GM19193 (cell line): ENCODE results near the gene ST6GAL1.

Experiments
- POLR2A ChIP-seq: IDR thresholded peaks from 4 replicates; pipeline ENCODE4 v1.6.1; 2011; ENCODE audit not compliant: insufficient read depth, insufficient read length; ENCODE audit errors: extremely low read depth

The ST6GAL1 gene

DNA sequence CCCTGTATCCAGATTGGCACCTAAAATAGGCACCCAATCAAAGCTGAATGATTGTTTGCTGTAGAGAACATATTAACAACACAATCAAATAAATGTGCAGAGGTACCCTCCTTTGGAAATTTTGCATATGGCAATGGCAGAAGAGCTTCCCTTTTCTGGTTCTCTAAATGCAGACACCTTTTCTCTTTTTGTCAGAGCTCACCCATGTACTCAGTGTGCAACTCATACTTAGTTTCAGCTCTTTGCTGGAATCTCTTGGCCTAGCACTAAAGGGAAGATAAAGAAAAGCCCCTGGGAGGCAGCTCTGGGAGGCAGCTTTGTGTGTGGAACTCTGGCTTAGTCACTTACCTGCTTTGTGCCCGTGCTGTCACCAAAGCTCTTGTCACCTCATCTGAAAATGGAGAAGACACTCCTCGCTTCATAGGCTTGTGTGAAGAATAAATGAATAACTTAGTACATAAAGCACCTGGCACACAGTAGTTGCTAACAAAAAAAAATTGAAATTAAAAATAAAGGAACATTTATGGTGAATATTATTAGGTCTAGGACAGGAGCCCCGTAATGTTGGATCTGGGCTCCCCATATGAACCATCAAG, 28.8 kb downstream of the ST6GAL1 start:
- no peak for TF ChIP-seq POLR2A

DNA sequence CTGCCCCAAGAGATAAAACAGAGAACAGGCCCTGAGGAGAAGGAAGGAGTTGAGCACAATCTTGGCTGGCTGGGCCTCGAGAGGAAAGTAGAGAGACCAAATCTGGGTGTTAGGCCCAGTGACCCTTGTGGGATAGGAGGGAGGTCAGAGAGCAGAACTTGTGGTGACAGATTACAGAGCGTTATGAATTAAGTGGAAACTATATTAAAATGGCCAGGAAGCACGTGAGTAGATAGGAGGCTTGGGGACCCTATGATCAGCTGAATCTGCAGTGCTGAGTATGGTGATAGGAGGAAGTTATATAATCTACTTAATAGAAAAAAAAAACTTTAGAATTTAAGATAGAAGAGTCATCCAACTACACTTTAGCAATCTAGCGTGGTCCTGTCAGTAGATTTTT, 30.0 kb downstream of the ST6GAL1 start:
- TF ChIP-seq POLR2A: no peak

DNA sequence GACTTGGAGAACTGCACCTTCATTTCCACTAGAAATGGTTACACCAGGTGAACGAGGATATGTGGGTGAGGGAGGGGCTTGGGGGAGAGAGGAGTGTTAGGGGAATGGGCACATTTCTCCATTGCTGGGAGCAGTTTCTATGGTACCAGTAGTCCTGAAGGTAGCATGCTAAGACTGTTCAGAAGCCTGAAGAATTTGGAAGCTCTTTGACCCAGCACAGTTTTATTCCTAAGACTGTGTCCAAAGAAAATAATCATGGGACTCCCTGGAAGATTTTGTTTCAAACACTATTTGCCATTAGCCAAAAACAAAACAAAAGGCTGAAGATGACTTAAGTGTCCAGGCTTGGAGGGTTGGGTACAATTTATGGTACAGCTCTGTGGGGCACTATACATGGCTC, 32.1 kb downstream of the ST6GAL1 start:
- TF ChIP-seq POLR2A: no peak

DNA sequence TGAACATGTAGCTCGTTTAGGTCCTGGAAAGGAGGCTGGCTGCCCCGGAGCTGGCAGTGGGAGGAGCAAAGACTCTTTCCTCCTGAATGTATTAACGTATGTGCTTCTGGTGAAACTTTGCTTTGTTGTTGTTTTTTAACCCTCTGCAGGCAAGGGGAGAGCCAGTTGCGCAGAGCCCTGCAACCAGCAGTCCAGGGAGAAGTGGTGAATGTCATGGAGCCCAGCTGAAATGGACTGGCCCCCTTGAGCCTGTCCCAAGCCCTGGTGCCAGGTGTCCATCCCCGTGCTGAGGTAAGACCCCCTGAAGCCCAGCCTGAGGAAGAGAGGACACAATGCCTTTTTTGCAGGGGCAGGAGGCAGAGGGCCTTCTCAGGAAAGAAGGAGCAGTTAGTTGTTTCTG, 33.3 kb downstream of the ST6GAL1 start:
- no peak for TF ChIP-seq POLR2A

DNA sequence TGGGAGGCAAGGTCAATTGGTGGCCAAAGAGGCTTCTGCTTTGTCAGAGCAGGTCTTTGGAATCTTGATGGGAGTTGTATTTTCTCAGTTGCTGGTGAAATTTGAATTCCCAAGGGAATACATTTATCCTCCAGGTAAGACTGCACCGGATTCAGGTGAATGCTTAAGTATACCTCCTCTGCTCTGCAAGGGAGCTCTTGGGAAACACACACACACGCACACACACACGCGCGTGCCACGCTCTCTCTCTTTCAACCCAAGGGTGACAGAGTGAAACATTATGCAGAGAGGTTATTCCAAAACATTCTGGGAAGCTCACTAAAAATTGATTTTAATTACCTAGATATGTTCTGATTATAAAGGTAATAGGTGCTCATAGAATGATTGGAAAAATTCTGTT, 33.7 kb downstream of the ST6GAL1 start:
- no peak for TF ChIP-seq POLR2A

DNA sequence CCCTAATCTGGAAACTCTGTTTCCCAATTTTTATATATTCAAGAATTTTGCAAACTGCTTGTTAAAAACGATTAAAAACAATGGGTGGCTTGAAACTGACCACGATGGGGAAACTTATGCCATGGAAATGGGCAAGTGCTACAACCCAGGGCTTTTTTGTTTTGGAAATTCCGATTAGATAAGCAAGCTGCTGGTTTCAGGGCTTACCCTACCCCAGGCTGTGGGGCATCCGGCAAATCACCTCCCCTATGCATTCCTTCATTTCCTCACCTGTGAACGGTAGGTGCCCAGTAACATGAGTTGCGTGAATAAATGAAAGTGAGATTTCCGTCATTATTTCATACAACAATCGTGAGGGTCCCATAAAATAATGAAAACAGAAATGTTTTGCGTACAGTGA, 34.3 kb downstream of the ST6GAL1 start:
- TF ChIP-seq POLR2A: no peak

DNA sequence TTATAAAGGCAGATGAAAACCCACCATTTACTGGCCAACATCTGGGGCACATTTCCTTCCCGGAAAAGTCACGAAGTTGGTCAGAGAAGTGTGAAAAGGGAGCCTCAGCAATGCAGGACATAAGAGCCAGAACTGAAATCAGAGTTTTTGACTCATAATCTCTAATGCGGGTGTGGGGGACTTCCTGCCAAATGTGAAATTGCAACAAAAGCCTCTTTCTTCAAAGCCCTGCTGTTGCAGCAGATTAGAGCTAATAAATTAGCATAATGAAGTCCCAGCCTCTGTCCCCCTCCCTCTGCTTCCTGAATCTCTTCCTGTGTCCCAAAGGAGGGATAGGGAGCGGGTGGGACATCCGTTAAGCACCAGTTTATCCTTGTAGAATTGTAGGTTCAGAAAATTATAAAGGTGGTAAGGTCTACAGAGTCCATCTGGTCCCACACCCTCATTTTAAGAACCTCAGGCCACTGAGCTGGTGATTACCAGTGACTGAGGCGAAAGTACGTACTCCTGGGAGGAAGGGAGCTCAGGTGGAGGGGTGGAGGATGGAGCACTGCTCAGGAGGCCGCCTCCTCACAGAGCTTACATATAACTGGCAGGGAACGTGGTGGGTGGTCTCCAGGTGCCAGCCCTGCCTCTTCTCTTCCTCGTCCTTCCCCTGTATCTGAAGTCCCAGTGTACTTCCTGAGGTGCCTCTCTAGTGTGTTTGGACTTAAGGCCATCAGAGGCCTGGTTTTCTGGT, 35.0 kb downstream of the ST6GAL1 start:
- no peak for TF ChIP-seq POLR2A

DNA sequence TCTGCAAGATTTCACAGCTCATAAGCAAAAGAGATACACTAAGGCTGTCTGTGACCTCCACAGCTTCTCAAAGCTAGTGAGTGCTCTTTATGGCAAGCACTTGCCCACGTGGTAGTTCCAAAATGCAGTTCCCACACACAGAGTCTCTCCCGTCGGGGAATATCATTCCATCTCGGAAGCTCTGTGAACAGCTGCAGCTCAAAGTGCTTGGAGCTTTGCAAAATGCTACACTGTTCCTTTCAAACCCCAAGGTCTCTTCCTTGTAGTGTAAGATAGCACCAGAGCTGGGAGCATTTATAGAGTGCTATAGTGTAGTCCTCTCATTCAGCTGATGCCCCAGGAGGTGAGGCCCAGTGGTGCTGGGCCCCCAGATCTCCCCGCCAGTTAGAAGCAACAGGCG, 36.1 kb downstream of the ST6GAL1 start:
- TF ChIP-seq POLR2A: no peak

DNA sequence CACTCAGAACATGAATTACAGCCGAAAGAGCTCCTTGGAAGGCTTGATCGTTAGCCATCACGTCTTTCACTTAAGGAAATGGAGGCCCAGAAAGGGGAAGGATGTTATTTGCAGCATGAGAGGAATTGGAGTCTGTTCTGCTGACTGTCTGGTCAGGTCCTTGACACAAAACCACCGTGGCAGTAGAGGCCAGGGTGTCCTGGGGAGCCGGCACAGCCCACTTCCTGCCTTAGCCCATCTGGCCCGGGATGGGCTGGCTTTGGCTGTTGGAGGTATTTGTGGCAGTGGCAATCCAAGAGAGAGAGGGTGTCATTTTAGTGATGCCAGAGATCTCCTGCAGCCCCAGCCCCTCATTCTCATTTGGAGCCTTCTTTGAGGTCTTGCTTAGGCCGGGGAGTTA, 37.4 kb downstream of the ST6GAL1 start:
- TF ChIP-seq POLR2A: no peak

DNA sequence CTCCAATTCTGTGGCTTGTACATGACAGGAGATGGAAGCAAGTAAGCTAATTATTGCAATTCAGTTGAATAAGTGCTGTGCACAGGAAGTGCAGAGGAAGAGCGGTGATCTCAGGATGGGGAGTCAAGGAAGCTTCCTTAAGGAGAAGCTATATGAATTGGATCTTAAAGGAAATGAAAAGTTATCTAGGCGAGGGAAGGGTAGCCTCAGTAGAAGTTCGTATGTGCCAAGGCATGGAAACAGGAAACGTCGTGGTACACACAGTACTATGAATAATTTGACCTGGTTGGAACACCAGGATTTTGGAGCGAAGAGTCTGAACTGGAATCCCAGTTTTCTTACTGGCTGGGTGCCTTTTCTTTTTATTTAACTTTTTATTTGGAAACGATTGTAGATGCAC, 39.3 kb downstream of the ST6GAL1 start:
- no peak for TF ChIP-seq POLR2A

DNA sequence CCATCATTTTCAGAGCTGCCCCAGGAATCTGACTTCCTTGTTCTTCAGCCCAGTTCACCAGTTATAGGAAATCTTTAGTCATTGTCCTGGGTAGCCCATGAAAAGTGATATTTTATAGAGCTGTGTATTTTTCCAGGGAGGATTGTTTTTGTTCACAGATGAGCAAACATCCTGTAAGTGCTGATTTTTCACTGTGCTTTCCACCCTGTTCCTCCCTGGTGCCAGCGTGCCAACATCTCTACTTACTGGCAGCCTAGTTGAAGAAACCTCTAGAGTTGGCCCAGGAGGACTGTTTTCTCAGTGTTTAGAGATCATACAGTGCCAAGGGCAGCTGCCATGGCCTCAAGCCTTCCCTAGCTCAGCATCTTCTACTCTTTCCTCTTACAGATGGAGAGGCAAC, 41.3 kb downstream of the ST6GAL1 start:
- no peak for TF ChIP-seq POLR2A

DNA sequence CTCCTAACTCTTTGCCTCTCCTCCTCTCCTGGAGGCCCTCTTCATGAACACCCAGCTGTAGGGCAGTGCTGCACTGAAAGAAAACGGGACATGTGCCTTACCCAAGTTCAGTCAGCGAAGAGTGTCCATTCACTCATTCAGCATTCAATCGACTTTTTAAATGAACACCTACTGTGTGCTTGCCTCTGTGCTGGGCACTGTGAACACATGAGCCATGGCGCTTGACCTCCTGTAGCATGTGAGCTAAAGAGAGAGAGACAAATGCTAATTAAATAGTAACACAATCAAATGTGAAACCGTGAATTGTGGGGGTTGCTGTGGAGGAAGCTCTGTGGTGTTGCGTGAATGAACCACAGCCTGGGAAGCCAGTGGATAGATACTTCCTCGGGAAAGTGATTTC, 43.4 kb downstream of the ST6GAL1 start:
- no peak for TF ChIP-seq POLR2A

DNA sequence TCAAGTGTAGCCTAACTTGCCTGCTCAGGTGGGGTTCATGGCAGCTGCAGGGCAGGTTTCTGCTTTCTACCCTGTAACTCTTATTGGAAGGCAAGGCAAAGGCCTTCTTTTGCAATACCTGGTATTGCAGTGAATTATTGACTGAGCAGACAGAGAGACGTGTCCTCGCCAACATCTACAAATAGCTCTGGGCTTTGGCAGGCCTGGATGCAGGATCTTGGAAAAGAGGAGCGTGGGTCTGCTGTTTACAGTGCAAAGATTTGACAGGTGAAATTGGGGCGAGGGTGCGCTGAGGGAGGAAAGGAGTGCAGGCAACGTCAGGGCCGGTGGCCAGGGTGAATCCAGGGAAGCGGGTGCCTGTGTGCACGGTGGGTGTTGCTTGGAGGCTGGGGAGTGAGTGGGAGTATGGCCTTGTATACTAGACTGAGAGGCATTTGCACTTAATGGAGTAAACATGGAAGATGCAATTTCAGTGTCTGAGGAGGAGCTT, 44.5 kb downstream of the ST6GAL1 start:
- no peak for TF ChIP-seq POLR2A

DNA sequence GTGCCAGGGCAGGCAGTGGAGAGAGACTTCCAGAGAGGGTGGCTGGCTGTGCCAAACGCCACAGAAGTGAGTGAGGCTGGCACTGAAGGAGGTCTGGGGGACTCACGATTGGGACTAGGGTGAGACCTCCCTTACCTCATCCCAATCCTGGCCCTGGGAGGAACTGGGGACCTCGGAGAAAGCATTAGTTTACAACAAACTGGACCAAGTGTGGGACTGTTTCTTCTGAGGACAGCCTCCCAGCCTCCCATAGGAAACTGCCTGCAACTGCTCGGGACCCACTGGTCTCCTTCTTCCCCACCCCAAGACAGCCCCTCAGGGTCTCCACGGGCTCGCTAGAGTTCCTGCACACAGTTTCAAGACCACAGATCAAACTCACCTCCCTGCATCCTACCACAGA, 45.4 kb downstream of the ST6GAL1 start:
- TF ChIP-seq POLR2A: no peak

DNA sequence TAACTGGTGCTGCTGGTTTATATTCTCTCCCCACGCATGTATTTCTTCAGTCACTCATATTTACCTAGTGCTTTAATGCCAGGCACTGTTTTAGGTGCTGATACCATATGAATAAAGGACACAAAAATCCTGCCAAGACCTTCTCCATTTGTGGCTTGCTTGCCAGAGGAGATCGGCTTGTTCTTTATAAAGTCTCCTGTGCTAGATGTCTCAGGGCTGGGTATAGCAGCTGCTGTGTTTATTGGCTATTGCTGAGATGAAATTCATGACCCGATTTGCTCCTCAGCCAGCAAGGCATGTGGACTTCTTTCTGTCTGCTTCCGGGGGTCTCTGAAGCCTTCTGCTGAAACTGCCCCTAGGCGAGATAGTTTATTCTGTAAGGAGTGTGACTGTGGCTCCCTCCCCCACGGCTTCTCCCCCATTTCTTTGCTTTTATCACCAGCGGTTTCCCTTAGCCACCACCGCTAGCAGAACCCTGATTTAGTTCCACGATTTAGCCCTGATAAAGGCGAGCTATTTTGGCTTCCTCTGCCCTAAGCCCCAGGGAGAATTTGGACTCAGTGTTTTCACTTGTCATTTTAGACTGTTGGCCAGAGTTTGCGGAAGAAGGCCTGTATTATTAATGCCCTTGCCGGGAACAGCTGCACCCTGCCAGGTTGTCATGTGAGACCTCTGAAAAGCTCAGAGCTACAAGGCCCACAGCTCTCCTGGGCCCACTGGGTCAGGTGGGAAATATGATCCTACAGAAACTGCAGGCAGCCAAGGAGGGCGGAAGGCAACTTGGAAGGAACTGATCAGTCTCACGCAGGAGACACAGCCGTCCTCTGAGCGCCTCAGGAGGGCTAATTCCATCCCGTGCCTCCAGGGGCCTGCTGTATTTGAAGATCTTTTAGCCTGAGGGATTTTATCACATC, 46.8 kb downstream of the ST6GAL1 start:
- TF ChIP-seq POLR2A: no peak
